Thyroid gland (tissue), 4 donors: ENCODE measurements around the gene LRBA. TPM values are rescaled to one million over a fixed set of nuclear protein-coding genes. Genes with fewer than 3 reads are reported as not detected.

ENCODE experiments used
- DNase-seq, 2 donors: peaks; one replicate each; pipeline ENCODE4 v3.0.0-alpha.2; 2019
- H3K27ac ChIP-seq, 3 donors: fragments of 200-600 bp; sonication (generic); 1 replicate in 2 of 3; 2 replicates in 1 of 3; pipeline ENCODE4 v1.5.1; 2016 to 2019; ENCODE audit warnings: mild to moderate bottlenecking in 1 of 3, moderate library complexity in 1 of 3
- H3K27me3 ChIP-seq: fragments of 200-600 bp; sonication (generic); one replicate; pipeline ENCODE4 v1.5.1; 2019
- H3K36me3 ChIP-seq, 2 donors: fragments of 200-600 bp; sonication (generic); one replicate each; pipeline ENCODE4 v1.5.1; 2016 to 2019
- H3K4me1 ChIP-seq, 2 donors: fragments of 200-600 bp; sonication (generic); one replicate each; pipeline ENCODE4 v1.5.1; 2017 to 2019
- H3K4me3 ChIP-seq, 3 donors: fragments of 200-600 bp; sonication (generic); replicated peaks in 1 of 3; 1 replicate in 2 of 3; 2 replicates in 1 of 3; pipeline ENCODE4 v1.5.1; 2016; ENCODE audit warnings: mild to moderate bottlenecking in 1 of 3
- H3K9me3 ChIP-seq: fragments of 200-600 bp; sonication (generic); one replicate; pipeline ENCODE4 v1.5.1; 2017
- POLR2A ChIP-seq, 2 donors: fragments of 450-650 bp; IDR thresholded peaks; one replicate each; pipeline ENCODE4 v1.6.1; 2017; ENCODE audit warnings: antibody characterized with exemption in 2 of 2, mild to moderate bottlenecking in 2 of 2, moderate library complexity in 1 of 2
- WGBS, 2 donors: methylation state at CpG; one replicate each; pipeline ENCODE4 v1.1.5; 2017; 5-methylcytosine and 5-hydroxymethylcytosine counted together
- intact Hi-C: fragments of 100-400 bp; cut with DNase I; formaldehyde crosslinking; loops from one replicate; pipeline ENCODE4 v1.15.1; 2023
- total RNA-seq, 4 donors: library from RNA; depleted of rRNA; stranded (reverse); fragments of >200 nt; gene quantifications; one replicate each; pipeline ENCODE4 v1.2.3, GENCODE V29; 2016
- TF ChIP-seq, protein P1 (sequence below), 6 experiments: fragments of 200-600 bp in 3 of 6; fragments of 450-650 bp in 3 of 6; sonication (generic) in 3 of 6; IDR thresholded peaks; one replicate each; pipeline ENCODE4 v1.5.1; 2016 to 2019; ENCODE audit warnings: antibody characterized with exemption in 6 of 6, mild to moderate bottlenecking in 2 of 6, inconsistent platforms in 1 of 6, moderate library complexity in 1 of 6

Gene LRBA
- total RNA-seq, 4 donors from 2014 or later, result 98.9 to 127 (median 113) TPM

DNA sequence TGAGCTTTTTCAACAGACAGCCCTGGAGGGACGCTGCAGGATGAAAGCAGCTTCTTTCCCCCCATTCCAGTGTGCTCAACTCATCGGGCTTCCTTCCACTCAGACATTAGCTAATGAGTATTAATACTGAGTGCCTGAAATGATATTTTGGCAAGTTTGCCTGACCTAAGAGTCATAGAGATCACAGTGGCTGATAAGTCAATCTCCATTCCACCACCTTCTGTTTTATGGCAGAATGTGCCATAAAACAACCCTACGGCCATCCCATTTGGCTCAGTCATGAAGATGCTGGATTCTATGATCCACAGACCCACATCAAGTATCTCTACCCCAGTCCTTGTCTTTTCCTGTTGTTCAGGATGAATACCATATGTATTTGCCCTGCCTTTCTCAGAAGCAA, 481.4 kb downstream of the LRBA start:
- no peak for DNase-seq
- Histone ChIP-seq H3K4me1 (no peaks in the 10 kb centered on the region), H3K4me3 (no peak overlapping the region), H3K27me3 (no peaks in the 10 kb centered on the region), H3K27ac (no peak overlapping the region), H3K36me3 (no peaks in the 10 kb centered on the region), H3K9me3 (no peaks in the 10 kb centered on the region)
- WGBS, 2 donors, result 93 to 100% methylated on average over 3 of the region's 3 CpGs
- intact Hi-C loops, result no loop called here
- TF ChIP-seq POLR2A (IDR thresholded peaks at IDR 0.05), result no peak
- TF ChIP-seq, protein P1, sequence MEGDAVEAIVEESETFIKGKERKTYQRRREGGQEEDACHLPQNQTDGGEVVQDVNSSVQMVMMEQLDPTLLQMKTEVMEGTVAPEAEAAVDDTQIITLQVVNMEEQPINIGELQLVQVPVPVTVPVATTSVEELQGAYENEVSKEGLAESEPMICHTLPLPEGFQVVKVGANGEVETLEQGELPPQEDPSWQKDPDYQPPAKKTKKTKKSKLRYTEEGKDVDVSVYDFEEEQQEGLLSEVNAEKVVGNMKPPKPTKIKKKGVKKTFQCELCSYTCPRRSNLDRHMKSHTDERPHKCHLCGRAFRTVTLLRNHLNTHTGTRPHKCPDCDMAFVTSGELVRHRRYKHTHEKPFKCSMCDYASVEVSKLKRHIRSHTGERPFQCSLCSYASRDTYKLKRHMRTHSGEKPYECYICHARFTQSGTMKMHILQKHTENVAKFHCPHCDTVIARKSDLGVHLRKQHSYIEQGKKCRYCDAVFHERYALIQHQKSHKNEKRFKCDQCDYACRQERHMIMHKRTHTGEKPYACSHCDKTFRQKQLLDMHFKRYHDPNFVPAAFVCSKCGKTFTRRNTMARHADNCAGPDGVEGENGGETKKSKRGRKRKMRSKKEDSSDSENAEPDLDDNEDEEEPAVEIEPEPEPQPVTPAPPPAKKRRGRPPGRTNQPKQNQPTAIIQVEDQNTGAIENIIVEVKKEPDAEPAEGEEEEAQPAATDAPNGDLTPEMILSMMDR (IDR thresholded peaks at IDR 0.05), result no peak

DNA sequence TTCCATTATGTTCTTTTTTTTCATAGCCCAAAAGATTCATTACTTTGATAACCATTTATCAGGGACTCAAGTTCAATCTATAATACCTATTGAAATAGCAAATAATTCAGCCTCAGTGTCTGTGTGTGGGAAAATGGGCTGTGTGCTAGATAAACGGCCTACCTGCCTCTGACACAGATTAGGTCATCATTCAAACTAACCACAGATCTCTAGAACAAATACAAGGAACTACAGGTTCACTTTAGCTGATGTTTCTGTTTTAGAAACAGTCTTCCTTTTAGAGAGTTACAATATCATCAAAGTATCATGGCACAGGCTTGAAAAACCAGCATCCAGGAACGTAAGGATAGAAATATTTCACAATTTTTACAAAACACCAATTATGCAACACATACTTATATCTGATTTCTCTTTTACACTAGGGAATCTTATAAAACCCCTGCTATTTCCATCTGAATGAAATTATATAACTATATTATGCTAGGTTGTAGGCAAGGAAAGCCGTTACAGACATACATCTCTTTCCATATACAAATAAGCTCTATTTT, 489.7 kb downstream of the LRBA start:
- intact Hi-C loops, result no loop called here

DNA sequence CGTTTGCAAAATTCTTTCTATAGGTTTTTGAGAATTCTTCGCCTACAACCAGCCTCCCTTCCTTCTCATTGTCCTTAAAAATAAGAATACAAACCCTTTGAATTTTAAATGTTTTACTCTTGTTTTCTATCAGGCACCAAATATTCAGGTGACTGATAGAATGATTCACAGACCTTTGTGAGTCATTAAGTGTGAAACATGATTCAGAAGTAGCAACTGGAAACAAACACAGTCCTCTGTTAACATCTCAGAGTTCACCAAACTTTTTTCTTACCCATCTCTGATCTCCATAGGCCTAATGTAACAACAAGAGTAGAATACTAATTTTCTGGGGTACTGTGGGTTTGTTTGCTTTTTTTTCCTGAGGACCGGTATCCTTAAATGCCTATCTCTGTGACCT, 496.5 kb downstream of the LRBA start:
- no peaks in the 10 kb centered on the region for H3K36me3 ChIP-seq
- intact Hi-C loops, result no loop called here
- H3K27me3 ChIP-seq, result no peaks in the 10 kb centered on the region
- H3K9me3 ChIP-seq, result no peaks in the 10 kb centered on the region
- TF ChIP-seq, protein P1 (IDR thresholded peaks at IDR 0.05), result no peak
- no peak for TF ChIP-seq POLR2A (IDR thresholded peaks at IDR 0.05)
- H3K27ac ChIP-seq, result no peak overlapping the region
- DNase-seq, result no peak
- H3K4me1 ChIP-seq, result no peaks in the 10 kb centered on the region
- no peak overlapping the region for H3K4me3 ChIP-seq
- 88 to 90% methylated on average over 3 of the region's 3 CpGs for WGBS, 2 donors

More for the DNA sequence above, 489.7 kb downstream of the LRBA start:
- Histone ChIP-seq H3K9me3 (no peaks in the 10 kb centered on the region), H3K27me3 (no peaks in the 10 kb centered on the region), H3K36me3 (no peaks in the 10 kb centered on the region), H3K4me3 (no peak overlapping the region), H3K27ac (no peak overlapping the region), H3K4me1 (no peaks in the 10 kb centered on the region)
- TF ChIP-seq, protein P1 (IDR thresholded peaks at IDR 0.05), result no peak
- TF ChIP-seq POLR2A (IDR thresholded peaks at IDR 0.05), result no peak
- no peak for DNase-seq
- WGBS, 2 donors, result 86 to 88% methylated on average over 3 of the region's 3 CpGs

DNA sequence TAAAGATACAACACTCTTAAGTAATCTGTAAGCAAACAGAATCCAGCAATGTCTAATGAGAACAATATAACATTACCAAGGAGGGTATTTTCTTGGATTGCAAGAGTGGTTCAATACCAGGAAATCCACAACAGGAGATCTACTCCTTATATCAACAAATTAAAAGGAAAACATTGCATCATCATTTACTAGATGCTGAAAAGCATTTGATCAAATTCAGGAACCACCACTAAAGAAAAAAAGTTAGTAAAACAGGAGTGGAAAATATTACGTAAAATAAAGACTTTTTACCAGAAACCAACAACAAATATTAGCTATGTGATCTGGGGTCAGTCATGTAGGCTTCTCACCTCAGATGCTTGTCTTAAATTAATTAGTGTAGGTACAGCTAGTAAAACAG, 499.9 kb downstream of the LRBA start:
- WGBS, 2 donors, result 89 to 94% methylated on average over 1 of the region's 1 CpG
- DNase-seq, result no peak
- no peaks in the 10 kb centered on the region for H3K36me3 ChIP-seq
- no peaks in the 10 kb centered on the region for H3K27me3 ChIP-seq
- TF ChIP-seq, protein P1 (IDR thresholded peaks at IDR 0.05), result no peak
- TF ChIP-seq POLR2A (IDR thresholded peaks at IDR 0.05), result no peak
- intact Hi-C loops, result no loop called here
- H3K4me1 ChIP-seq, result no peaks in the 10 kb centered on the region
- H3K27ac ChIP-seq, result no peak overlapping the region
- H3K9me3 ChIP-seq, result no peaks in the 10 kb centered on the region
- no peak overlapping the region for H3K4me3 ChIP-seq

DNA sequence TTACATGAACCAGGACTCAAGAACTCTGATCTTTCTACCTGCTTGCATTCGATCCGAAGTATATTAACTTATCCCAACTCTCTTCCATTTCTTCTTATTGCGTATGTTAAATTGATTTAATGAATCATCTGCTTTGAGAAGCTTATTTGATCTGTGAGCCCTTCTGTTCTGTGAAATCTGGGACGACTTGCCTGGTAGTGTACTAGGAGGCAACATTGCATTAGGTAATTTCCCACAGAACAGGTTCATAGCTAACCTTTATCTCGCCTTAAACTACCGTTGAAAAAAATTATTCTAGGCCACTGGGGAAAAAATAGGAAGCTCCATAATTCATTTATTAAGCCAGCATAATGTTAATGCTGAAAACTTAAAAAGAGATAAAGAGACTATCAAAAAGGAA, 500.4 kb downstream of the LRBA start:
- Histone ChIP-seq H3K27me3 (no peaks in the 10 kb centered on the region), H3K9me3 (no peaks in the 10 kb centered on the region), H3K27ac (no peak overlapping the region), H3K36me3 (no peaks in the 10 kb centered on the region), H3K4me3 (no peak overlapping the region), H3K4me1 (no peaks in the 10 kb centered on the region)
- 92 to 93% methylated on average over 6 of the region's 6 CpGs for WGBS, 2 donors
- TF ChIP-seq, protein P1 (IDR thresholded peaks at IDR 0.05), result no peak
- no peak for TF ChIP-seq POLR2A (IDR thresholded peaks at IDR 0.05)
- DNase-seq, result no peak
- intact Hi-C loops, result no loop called here
